ENCODE data around the gene ACKR3. TPM values are rescaled to one million over a fixed set of nuclear protein-coding genes. Genes with fewer than 3 reads are reported as not detected.

The ACKR3 gene
- total RNA-seq, 2 donors from 2014 or later: 3.5 to 10.1 TPM

- Histone ChIP-seq H3K9me3 (no peaks in the 10 kb centered on the region), H3K27me3 (no peaks in the 10 kb centered on the region), H3K36me3 (no peaks in the 10 kb centered on the region), H3K27ac (no peak overlapping the region), H3K9ac (ENCODE audit: low read depth in 2 of 2, low read length in 2 of 2) (no peak overlapping the region), H3K4me1 (no peaks in the 10 kb centered on the region), H3K4me3 (no peak overlapping the region)
- intact Hi-C loops (cut with DNase I): no loop called here
- TF ChIP-seq, protein P1, sequence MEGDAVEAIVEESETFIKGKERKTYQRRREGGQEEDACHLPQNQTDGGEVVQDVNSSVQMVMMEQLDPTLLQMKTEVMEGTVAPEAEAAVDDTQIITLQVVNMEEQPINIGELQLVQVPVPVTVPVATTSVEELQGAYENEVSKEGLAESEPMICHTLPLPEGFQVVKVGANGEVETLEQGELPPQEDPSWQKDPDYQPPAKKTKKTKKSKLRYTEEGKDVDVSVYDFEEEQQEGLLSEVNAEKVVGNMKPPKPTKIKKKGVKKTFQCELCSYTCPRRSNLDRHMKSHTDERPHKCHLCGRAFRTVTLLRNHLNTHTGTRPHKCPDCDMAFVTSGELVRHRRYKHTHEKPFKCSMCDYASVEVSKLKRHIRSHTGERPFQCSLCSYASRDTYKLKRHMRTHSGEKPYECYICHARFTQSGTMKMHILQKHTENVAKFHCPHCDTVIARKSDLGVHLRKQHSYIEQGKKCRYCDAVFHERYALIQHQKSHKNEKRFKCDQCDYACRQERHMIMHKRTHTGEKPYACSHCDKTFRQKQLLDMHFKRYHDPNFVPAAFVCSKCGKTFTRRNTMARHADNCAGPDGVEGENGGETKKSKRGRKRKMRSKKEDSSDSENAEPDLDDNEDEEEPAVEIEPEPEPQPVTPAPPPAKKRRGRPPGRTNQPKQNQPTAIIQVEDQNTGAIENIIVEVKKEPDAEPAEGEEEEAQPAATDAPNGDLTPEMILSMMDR (IDR thresholded peaks at IDR 0.05): no peak
- DNase-seq: no peak
Measured at GRCh38 chr2:236607471-236608187, 38.0 kb downstream of the ACKR3 start.

- Histone ChIP-seq H3K36me3 (no peaks in the 10 kb centered on the region), H3K27ac (no peak overlapping the region), H3K27me3 (no peaks in the 10 kb centered on the region), H3K9ac (ENCODE audit: low read depth in 2 of 2, low read length in 2 of 2) (no peak overlapping the region), H3K4me1 (no peaks in the 10 kb centered on the region), H3K4me3 (no peak overlapping the region), H3K9me3 (no peaks in the 10 kb centered on the region)
- TF ChIP-seq, protein P1 (IDR thresholded peaks at IDR 0.05): no peak
- DNase-seq: no peak
- intact Hi-C loops (cut with DNase I): no loop called here
Measured at GRCh38 chr2:236608188-236608525, 38.5 kb downstream of the ACKR3 start.

DNA sequence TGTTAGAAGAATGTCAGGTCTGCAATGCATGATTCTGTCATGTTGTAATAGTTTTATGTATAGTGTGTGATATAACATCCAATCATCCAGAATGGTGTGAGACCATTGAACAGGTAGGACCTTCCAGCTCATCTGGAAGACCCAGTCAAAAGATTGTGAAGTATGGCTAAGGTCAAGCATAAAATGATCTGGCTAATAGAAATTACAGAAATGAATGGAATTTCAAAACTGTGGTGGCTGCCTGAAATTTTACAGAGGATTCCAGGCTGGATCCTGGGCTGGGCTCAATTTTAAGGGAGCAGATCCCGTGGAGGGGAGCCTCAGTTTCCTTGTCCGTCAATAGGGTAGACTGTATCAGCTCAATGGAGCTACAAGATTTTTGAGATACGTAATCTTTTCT, 39.1 kb downstream of the ACKR3 start:
- Histone ChIP-seq H3K36me3 (no peaks in the 10 kb centered on the region), H3K4me3 (no peak overlapping the region), H3K27me3 (no peaks in the 10 kb centered on the region), H3K9me3 (no peaks in the 10 kb centered on the region), H3K9ac (ENCODE audit: low read depth in 2 of 2, low read length in 2 of 2) (no peak overlapping the region), H3K27ac (no peak overlapping the region), H3K4me1 (no peaks in the 10 kb centered on the region)
- DNase-seq: no peak
- TF ChIP-seq, protein P1 (IDR thresholded peaks at IDR 0.05): no peak
- intact Hi-C loops (cut with DNase I): no loop called here

DNA sequence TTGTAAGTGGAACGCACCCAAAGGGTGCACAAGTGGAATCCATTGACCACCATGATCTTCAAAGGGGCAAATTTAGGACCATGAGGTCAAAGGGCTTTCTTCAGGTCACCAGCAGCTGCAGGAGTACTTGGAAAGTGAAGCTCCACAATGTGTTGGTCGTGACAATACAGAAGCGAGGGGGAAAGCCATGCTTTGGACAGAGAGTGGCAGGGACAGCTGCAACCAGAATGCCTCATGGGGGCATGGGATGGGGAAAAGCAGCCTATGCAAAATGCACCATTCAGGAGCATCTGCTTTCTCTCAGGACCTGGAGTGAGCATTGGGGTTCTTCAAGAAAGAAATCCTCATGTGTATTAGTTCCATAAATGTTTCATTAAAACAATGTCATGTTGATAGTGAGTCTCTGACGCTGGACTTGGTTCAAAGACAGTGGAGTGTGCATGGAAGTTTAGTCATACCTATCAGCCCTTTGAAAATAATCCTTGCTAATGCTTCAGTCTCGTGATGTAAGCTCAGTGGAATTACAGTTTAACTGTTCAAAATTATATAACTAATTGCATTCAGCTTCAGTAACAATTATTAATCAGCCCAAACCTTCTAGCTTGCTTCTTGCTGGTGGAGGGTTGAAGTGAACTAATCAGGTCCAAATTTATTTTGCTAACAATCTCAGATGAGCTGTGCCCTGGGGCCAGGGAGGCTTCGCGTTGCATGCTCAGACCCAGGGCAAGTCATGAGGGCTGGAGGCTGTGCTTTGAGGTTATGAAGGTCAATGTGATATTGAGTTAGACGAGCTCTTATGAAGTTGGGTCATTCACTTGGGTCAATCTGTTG, 41.6 kb downstream of the ACKR3 start:
- H3K36me3 ChIP-seq: no peaks in the 10 kb centered on the region
- no peaks in the 10 kb centered on the region for H3K9me3 ChIP-seq
- intact Hi-C loops (cut with DNase I): no loop called here
- TF ChIP-seq, protein P1 (IDR thresholded peaks at IDR 0.05): no peak
- no peak overlapping the region for H3K9ac ChIP-seq (ENCODE audit: low read depth in 2 of 2, low read length in 2 of 2)
- H3K27me3 ChIP-seq: no peaks in the 10 kb centered on the region
- DNase-seq: no peak
- no peak overlapping the region for H3K27ac ChIP-seq
- H3K4me3 ChIP-seq: no peak overlapping the region
- no peaks in the 10 kb centered on the region for H3K4me1 ChIP-seq

DNA sequence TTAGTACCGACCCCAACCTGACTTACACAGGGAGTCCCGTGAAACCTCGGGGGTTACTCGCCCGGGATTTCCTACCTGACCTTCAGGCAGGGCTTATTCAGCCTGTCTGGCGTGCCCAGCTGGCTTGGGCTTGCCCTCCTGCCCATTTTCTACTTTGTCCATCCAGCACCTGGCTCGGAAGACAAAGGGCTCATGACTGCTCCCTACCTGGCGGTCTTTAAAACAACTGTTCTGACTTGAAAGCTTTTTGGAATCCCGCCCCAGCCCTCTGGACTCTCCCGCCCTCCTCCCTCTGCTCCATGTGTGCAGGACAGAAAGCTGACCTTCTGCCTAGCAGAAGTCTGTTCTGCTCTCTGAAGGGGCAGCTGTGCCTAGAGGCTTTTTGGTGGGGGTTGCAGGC, 43.1 kb downstream of the ACKR3 start:
- TF ChIP-seq, protein P1 (IDR thresholded peaks at IDR 0.05): no peak

More for the DNA sequence above, 43.1 kb downstream of the ACKR3 start:
- no peaks in the 10 kb centered on the region for H3K9me3 ChIP-seq
- no peak overlapping the region for H3K9ac ChIP-seq (ENCODE audit: low read depth in 2 of 2, low read length in 2 of 2)
- no peaks in the 10 kb centered on the region for H3K4me1 ChIP-seq
- no peak overlapping the region for H3K27ac ChIP-seq
- DNase-seq: no peak
- no peaks in the 10 kb centered on the region for H3K27me3 ChIP-seq
- no peak overlapping the region for H3K4me3 ChIP-seq
- intact Hi-C loops (cut with DNase I): no loop called here
- no peaks in the 10 kb centered on the region for H3K36me3 ChIP-seq

Measured in colonic mucosa (tissue), 4 donors.